GM21528 (cell line): Measurements from ENCODE around the gene ADORA2A.
A peak's percentile ranks its signal among the peaks of the same experiment; 100 is the strongest.

Experiments
- ATAC-seq: cut with Tn5 transposase; IDR thresholded peaks from one replicate; pipeline ENCODE4 v1.9.1; 2021; ENCODE audit warnings: mild to moderate bottlenecking, moderate library complexity; ENCODE audit not compliant: unreplicated experiment, low FRiP score

Gene ADORA2A

GRCh38 chr22:24427500-24428164, at the start of gene ADORA2A:
Gene ADORA2A (plus strand): TSS chr22:24427599. CDS start chr22:24433405, 5,806 bp downstream.
- peak; percentile 43 for ATAC-seq

DNA sequence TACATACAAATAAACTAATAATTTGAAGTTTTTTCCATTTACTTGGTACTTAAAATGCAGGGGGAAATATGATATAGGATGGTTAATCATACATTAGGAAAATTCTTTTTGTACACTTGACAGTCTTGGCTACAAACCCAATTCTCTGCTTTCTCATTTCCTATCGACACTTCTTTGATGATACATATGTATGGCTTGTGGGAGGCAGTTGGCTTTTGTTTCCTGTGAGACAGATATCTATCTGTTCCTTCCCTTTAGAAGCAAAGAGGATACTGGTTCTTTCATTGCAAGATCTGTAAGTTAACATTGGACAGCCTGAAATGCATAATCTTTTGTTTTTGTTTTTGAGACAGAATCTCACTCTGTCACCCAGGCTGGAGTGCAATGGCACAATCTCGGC, 47.9 kb upstream of the ADORA2A start:
- ATAC-seq = no peak

- no peak for ATAC-seq
These were observed 47.0 kb upstream of the ADORA2A start for GRCh38 chr22:24380220-24380904.

- no peak for ATAC-seq
These were observed 46.5 kb upstream of the ADORA2A start for GRCh38 chr22:24380905-24381230.

DNA sequence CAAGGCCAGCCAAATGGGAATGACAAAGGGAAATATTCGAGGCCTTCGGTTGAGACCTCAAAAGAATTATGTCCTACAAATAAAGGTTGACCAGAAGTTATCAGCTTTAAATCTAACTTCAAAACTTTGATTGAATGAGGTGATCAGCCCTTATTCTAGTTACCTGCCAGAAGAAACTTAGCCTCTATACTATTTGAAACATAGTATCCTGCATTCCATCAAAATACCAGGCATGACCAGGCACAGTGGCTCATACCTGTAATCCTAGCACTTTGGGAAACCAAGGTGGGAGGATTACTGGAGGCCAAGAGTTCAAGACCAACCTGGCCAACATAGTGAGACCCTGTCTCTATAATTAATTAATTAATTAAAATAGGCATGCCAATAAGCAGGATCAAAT, 44.3 kb upstream of the ADORA2A start:
- ATAC-seq = no peak

GRCh38 chr22:24384131-24384530, 43.3 kb upstream of the ADORA2A start:
- ATAC-seq = no peak

GRCh38 chr22:24386937-24387471, 40.4 kb upstream of the ADORA2A start:
- no peak for ATAC-seq

- no peak for ATAC-seq
These were observed 37.7 kb upstream of the ADORA2A start for GRCh38 chr22:24389680-24390079.

GRCh38 chr22:24390156-24390555, 37.2 kb upstream of the ADORA2A start:
- ATAC-seq = no peak

DNA sequence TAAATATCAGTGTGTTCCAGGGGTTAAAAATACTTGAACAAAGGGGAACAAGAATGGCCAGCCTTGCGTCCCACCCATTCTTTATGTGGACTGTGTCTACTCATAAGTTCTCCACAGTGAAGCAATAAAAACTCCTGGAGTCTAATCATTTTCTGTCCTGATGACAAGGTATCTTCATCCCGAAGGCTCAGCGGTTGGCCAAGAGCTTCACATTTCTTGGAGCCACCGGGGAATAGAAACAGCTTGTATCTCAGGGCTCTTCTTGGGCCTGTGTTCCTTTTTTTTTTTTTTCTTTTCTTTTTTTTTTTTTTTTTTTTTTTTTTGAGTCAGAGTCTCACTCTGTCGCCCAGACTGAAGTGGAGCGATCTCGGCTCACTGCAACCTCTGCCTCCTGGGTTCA, 36.8 kb upstream of the ADORA2A start:
- ATAC-seq = no peak

GRCh38 chr22:24391836-24392217, 35.6 kb upstream of the ADORA2A start:
- no peak for ATAC-seq

GRCh38 chr22:24392218-24392931, 35.0 kb upstream of the ADORA2A start:
- no peak for ATAC-seq

- ATAC-seq = no peak
These were observed 34.3 kb upstream of the ADORA2A start for GRCh38 chr22:24393012-24393559.

DNA sequence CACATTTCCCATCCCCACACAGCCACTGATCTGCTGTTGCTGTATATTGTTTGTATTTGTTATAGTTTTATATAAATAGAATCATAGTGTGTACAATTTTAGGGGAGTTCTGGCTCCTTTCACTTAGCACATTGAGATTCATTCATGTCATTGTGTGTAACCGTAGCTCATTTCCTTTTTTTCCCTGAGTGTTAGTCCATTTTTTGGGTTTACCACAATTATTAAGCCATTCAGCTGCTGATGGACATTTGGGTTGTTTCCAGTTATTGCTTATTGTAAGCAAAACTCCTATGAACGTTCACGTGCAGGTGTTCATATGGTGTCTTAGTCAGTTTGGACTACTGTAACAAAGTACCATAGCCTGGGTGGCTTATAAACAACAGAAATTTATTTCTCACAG, 33.6 kb upstream of the ADORA2A start:
- ATAC-seq = no peak

DNA sequence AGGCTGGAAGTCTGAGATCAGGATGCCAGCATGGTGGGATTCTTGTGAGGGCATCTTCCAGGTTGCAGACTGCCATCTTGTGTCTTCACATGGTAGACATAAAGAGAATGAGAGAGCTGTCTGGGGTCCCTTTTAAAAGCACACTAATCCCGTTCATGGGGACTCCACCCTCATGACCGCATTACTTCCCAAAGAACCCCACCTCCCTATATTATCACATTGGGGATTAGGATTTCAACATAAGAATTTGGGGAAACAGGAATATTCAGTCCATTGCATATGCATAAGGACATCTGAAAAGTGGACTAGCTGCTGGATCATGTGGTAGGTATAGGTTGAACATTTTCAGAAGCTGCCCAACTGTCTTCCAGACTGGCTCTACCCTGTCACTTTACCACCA, 33.1 kb upstream of the ADORA2A start:
- ATAC-seq = no peak

DNA sequence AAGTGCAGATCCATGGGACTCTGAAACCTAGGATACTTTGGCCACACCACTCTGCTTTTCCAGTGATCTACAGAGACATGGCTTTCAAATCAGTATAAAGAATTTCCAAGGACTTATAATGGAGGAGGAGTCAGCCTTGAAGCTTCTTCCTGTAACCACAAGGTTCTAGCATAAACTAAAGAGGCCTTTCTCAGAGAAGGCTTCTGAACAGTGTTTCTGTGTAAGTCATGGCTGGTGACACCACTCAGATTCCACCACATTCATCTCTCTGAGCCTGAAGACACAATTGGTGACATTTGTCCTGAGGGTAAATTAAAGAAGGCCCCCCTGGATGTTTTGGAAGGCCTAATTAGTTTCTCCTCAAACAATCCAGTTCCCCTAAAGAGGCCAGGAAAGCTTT, 29.0 kb upstream of the ADORA2A start:
- no peak for ATAC-seq

DNA sequence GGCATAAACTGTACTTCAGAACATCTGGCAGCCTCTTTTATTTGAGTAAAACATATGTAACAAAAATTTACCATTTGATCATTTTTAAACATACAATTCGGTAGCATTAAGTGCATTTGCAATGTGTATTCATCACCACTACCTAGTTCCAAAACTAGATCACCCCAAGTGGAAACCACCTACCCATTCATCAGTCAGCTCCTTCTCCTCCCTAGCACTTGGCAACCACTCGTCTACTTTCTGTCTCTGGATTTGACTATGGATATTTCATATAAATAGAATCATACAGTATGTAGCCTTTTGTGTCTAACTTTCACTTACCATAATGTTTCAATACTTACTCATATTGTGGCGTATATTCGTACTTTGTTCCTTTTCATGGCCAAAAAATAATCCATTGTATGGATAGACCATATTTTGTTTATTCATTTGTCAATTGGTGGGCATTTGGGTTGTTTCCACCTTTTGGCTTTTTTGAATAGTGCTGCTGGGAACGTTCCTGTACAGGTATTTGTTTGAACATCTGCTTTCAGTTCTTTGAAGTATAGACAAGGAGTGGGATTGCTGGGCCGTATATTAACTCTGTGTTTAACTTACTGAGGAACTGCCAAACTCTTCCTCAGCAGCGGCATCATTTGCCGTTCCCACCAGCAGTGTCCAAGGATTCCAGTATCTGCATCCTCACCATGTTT, 27.2 kb upstream of the ADORA2A start:
- no peak for ATAC-seq

DNA sequence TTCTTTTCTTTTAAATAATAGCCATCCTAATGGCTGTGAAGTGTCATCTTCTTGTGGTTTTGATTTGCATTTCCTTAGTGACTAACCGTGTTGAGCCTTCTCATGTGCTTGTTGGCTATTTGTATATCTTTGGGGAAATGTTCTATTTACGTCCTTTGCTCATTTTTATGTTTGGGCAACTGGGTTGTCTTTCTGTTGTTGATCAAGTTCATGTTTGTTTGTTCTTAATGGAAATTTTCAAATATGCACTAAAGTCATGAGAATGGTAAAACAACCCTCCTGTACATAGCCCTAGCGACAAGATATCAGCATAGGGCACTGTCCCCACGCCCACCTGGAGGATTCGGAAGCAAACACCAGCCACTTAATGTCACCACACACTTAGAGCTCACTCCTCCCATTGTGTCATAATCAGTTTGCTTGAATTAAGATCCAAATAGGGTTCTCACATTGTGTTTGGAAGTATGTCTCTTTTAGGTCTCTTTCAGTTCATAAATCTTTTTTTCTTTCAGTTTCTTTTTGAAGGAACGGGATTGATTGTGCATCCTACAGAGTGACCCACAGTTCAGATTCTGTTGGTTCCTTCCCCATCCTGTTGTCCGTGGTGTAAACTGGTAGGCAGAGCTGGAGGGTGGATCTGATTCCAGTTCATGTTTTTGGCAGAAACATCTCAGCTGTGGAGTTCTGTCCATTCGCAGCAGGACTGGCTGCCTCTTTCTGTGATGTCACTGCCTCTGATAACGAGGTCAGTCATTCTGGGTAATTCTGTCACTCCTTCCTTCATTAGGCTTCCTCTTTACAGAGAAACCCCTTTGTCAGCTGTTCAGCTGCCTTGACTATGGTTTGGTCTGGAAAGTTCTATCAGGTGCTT, 26.4 kb upstream of the ADORA2A start:
- ATAC-seq = no peak

GRCh38 chr22:24401931-24402367, 25.4 kb upstream of the ADORA2A start:
- ATAC-seq = no peak
